ENCODE measurements around the gene EXOC8. TPM values are rescaled to one million over a fixed set of nuclear protein-coding genes. Genes with fewer than 3 reads are reported as not detected.
"Not testable (repeated sequence)": the region's sequence is repeated elsewhere in the genome, so short reads cannot be mapped to it uniquely, and the experiment has no call there.

The EXOC8 gene
- total RNA-seq, 1 donor from 2014 or later = 15.2 TPM

GRCh38 chr1:231351816-231352215 is 14.2 kb upstream of the EXOC8 start:
- H3K27ac Mint-ChIP-seq (ENCODE audit: unreplicated experiment) = no peak overlapping the region
- H3K79me2 ChIP-seq (ENCODE audit: insufficient read depth, low read length) = peaks cover 6% of the 10 kb centered on the region
- no peak overlapping the region for H3K4me3 ChIP-seq (ENCODE audit: insufficient read depth, low read depth, low read length)
- H3K9ac ChIP-seq (ENCODE audit: low read length) = no peak overlapping the region
- no peak overlapping the region for H3K4me2 ChIP-seq (ENCODE audit: low read length)
- no peaks in the 10 kb centered on the region for H4K20me1 ChIP-seq (ENCODE audit: insufficient read depth, low read length)
- no peak overlapping the region for H3K27ac ChIP-seq (ENCODE audit: low read depth, low read length)
- DNase-seq (ENCODE audit: low read depth) (no peak), FAIRE-seq (no peak)
- no peaks in the 10 kb centered on the region for H3K9me3 ChIP-seq (ENCODE audit: insufficient read depth, low read depth, low read length)
- H3K36me3 ChIP-seq (ENCODE audit: insufficient read depth, low read length) = peaks cover 29% of the 10 kb centered on the region
- H3K36me3 Mint-ChIP-seq (ENCODE audit: low read depth, unreplicated experiment) = no peaks in the 10 kb centered on the region
- H3K4me3 Mint-ChIP-seq (ENCODE audit: unreplicated experiment) = no peak overlapping the region
- H3K27me3 ChIP-seq (ENCODE audit: insufficient read depth, low read length) = no peaks in the 10 kb centered on the region
- no peaks in the 10 kb centered on the region for H3K27me3 Mint-ChIP-seq (ENCODE audit: low read depth, unreplicated experiment)
- H2AFZ ChIP-seq (ENCODE audit: low read depth, low read length) = no peak overlapping the region
- H3K4me1 Mint-ChIP-seq (ENCODE audit: low read depth, unreplicated experiment) = peaks cover 9% of the 10 kb centered on the region
- TF ChIP-seq CTCF (IDR thresholded peaks at IDR 0.05; ENCODE audit: insufficient read depth, low read depth, low read length) (no peak), EZH2 (IDR thresholded peaks at IDR 0.05; ENCODE audit: insufficient read depth, low read length) (no peak)
- H3K9me3 Mint-ChIP-seq (ENCODE audit: unreplicated experiment) = no peaks in the 10 kb centered on the region
- H3K4me1 ChIP-seq (ENCODE audit: insufficient read depth, low read length) = peaks cover 5% of the 10 kb centered on the region

GRCh38 chr1:231348856-231349255 is 11.2 kb upstream of the EXOC8 start:
- H3K4me1 Mint-ChIP-seq (ENCODE audit: low read depth, unreplicated experiment); H3K36me3 Mint-ChIP-seq (ENCODE audit: low read depth, unreplicated experiment); H2AFZ ChIP-seq (ENCODE audit: low read depth, low read length); H3K27me3 ChIP-seq (ENCODE audit: insufficient read depth, low read length); H3K27me3 Mint-ChIP-seq (ENCODE audit: low read depth, unreplicated experiment); DNase-seq (ENCODE audit: low read depth); H3K4me2 ChIP-seq (ENCODE audit: low read length); H4K20me1 ChIP-seq (ENCODE audit: insufficient read depth, low read length); H3K9me3 ChIP-seq (ENCODE audit: insufficient read depth, low read depth, low read length); H3K4me3 Mint-ChIP-seq (ENCODE audit: unreplicated experiment); H3K79me2 ChIP-seq (ENCODE audit: insufficient read depth, low read length); H3K4me3 ChIP-seq (ENCODE audit: insufficient read depth, low read depth, low read length); FAIRE-seq; H3K27ac ChIP-seq (ENCODE audit: low read depth, low read length); H3K9me3 Mint-ChIP-seq (ENCODE audit: unreplicated experiment); H3K9ac ChIP-seq (ENCODE audit: low read length); H3K4me1 ChIP-seq (ENCODE audit: insufficient read depth, low read length); H3K27ac Mint-ChIP-seq (ENCODE audit: unreplicated experiment): not testable (repeated sequence)
- H3K36me3 ChIP-seq (ENCODE audit: insufficient read depth, low read length) = peaks cover 29% of the 10 kb centered on the region

- DNase-seq (ENCODE audit: low read depth) (no peak), FAIRE-seq (no peak)
- Histone ChIP-seq H2AFZ (ENCODE audit: low read depth, low read length) (no peak overlapping the region), H3K4me2 (ENCODE audit: low read length) (no peak overlapping the region), H3K9ac (ENCODE audit: low read length) (no peak overlapping the region), H3K4me1 (ENCODE audit: insufficient read depth, low read length) (no peaks in the 10 kb centered on the region), H3K9me3 (ENCODE audit: insufficient read depth, low read depth, low read length) (no peaks in the 10 kb centered on the region), H3K4me3 (ENCODE audit: insufficient read depth, low read depth, low read length) (no peak overlapping the region), H3K36me3 (ENCODE audit: insufficient read depth, low read length) (peaks cover 29% of the 10 kb centered on the region), H3K27me3 (ENCODE audit: insufficient read depth, low read length) (no peaks in the 10 kb centered on the region), H3K27ac (ENCODE audit: low read depth, low read length) (no peak overlapping the region), H3K79me2 (ENCODE audit: insufficient read depth, low read length) (peaks cover 9% of the 10 kb centered on the region), H4K20me1 (ENCODE audit: insufficient read depth, low read length) (peaks cover 7% of the 10 kb centered on the region)
- no peaks in the 10 kb centered on the region for H3K4me1 Mint-ChIP-seq (ENCODE audit: low read depth, unreplicated experiment)
- H3K27ac Mint-ChIP-seq (ENCODE audit: unreplicated experiment) = no peak overlapping the region
- no peaks in the 10 kb centered on the region for H3K27me3 Mint-ChIP-seq (ENCODE audit: low read depth, unreplicated experiment)
- no peaks in the 10 kb centered on the region for H3K36me3 Mint-ChIP-seq (ENCODE audit: low read depth, unreplicated experiment)
- no peak overlapping the region for H3K4me3 Mint-ChIP-seq (ENCODE audit: unreplicated experiment)
- no peaks in the 10 kb centered on the region for H3K9me3 Mint-ChIP-seq (ENCODE audit: unreplicated experiment)
- TF ChIP-seq CTCF (IDR thresholded peaks at IDR 0.05; ENCODE audit: insufficient read depth, low read depth, low read length) (no peak), EZH2 (IDR thresholded peaks at IDR 0.05; ENCODE audit: insufficient read depth, low read length) (no peak)
Observed at GRCh38 chr1:231348442-231348841, 10.8 kb upstream of the EXOC8 start.

All from astrocyte (in vitro differentiated cells and primary cell).